Uterus (tissue), 2 donors: Measurements from ENCODE around the gene ABTB1.

Experiments used
- CTCF ChIP-seq, 4 experiments: fragments of 200-600 bp in 2 of 4; fragments of 450-650 bp in 2 of 4; sonication (generic) in 2 of 4; IDR thresholded peaks; one replicate each; pipeline ENCODE4 v1.5.1; 2016 to 2019; ENCODE audit warnings: antibody characterized with exemption in 4 of 4, mild to moderate bottlenecking in 2 of 4, moderate library complexity in 1 of 4
- POLR2A ChIP-seq, 2 donors: fragments of 450-650 bp; IDR thresholded peaks; one replicate each; pipeline ENCODE4 v1.6.1; 2016; ENCODE audit warnings: antibody characterized with exemption in 2 of 2, mild to moderate bottlenecking in 1 of 2, moderate library complexity in 1 of 2

- TF ChIP-seq CTCF (IDR thresholded peaks at IDR 0.05) = no peak
- TF ChIP-seq POLR2A (IDR thresholded peaks at IDR 0.05) = no peak
Observed at GRCh38 chr3:127632035-127632820, 40.5 kb upstream of the ABTB1 start.
